Testis (tissue), 2 donors: ENCODE data around the gene LIN7B.

Experiments used
- POLR2A ChIP-seq: fragments of 450-650 bp; IDR thresholded peaks from one replicate; pipeline ENCODE4 v1.6.1; 2017; ENCODE audit warnings: antibody characterized with exemption, mild to moderate bottlenecking, moderate library complexity
- TF ChIP-seq, protein P1 (sequence below), 3 experiments: fragments of 450-650 bp in 2 of 3; fragments of 200-600 bp in 1 of 3; sonication (generic) in 1 of 3; IDR thresholded peaks; one replicate each; pipeline ENCODE4 v1.5.1; 2016 to 2019; ENCODE audit warnings: antibody characterized with exemption in 3 of 3, mild to moderate bottlenecking in 2 of 3, moderate library complexity in 1 of 3

- TF ChIP-seq, protein P1, sequence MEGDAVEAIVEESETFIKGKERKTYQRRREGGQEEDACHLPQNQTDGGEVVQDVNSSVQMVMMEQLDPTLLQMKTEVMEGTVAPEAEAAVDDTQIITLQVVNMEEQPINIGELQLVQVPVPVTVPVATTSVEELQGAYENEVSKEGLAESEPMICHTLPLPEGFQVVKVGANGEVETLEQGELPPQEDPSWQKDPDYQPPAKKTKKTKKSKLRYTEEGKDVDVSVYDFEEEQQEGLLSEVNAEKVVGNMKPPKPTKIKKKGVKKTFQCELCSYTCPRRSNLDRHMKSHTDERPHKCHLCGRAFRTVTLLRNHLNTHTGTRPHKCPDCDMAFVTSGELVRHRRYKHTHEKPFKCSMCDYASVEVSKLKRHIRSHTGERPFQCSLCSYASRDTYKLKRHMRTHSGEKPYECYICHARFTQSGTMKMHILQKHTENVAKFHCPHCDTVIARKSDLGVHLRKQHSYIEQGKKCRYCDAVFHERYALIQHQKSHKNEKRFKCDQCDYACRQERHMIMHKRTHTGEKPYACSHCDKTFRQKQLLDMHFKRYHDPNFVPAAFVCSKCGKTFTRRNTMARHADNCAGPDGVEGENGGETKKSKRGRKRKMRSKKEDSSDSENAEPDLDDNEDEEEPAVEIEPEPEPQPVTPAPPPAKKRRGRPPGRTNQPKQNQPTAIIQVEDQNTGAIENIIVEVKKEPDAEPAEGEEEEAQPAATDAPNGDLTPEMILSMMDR (IDR thresholded peaks at IDR 0.05): no peak
- peak; percentile 33 for TF ChIP-seq POLR2A
These were observed 43.5 kb downstream of the LIN7B start, which contains the start of gene TRPM4 for GRCh38 chr19:49157445-49158224.
